Activated effector memory CD4-positive, alpha-beta T cell treated with Interleukin-2 at 50 U/mL for 16 hours (primary cell): Measurements from ENCODE around the gene TTC23.

Experiments
- DNase-seq: peaks from one replicate; pipeline ENCODE4 v3.0.0-alpha.2; 2020

TTC23 gene

DNA sequence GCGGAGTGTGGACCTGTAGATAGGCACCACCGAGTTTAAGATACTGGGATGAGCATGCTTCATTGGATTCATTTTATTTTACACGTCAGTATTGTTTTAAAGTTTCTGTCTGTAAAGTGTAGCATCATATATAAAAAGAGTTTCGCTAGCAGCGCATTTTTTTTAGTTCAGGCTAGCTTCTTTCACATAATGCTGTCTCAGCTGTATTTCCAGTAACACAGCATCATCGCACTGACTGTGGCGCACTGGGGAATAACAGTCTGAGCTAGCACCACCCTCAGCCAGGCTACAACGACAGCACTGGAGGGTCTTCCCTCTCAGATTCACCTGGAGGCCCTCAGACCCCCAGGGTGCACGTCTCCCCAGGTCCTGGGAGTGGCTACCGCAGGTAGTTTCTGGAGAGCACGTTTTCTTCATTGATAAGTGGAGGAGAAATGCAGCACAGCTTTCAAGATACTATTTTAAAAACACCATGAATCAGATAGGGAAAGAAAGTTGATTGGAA lies 115.0 kb downstream of the TTC23 start:
- DNase-seq, result no peak

DNA sequence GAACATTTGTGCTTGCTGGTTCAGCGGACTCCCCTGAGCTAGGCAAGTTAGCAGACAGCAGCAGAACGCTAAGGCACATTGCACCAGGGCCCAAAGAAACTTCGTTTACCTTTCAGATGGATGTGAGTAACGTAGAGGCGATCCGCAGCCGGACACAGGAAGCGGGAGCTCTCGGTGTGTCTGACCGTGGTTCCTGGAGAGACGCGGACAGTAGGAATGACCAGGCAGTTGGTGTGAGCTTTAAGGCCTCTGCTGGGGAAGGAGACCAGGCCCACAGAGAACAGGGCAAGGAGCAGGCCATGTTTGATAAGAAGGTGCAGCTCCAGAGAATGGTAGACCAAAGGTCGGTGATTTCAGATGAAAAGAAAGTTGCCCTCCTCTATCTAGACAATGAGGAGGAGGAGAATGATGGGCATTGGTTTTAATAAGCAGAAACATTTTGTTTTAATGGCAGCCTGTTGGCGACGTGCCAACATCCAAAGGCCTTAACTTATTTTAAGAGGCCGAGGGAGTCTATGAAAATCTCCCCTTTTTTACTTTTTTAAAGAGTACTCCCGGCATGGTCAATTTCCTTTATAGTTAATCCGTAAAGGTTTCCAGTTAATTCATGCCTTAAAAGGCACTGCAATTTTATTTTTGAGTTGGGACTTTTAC lies 116.6 kb downstream of the TTC23 start:
- DNase-seq, result no peak

DNA sequence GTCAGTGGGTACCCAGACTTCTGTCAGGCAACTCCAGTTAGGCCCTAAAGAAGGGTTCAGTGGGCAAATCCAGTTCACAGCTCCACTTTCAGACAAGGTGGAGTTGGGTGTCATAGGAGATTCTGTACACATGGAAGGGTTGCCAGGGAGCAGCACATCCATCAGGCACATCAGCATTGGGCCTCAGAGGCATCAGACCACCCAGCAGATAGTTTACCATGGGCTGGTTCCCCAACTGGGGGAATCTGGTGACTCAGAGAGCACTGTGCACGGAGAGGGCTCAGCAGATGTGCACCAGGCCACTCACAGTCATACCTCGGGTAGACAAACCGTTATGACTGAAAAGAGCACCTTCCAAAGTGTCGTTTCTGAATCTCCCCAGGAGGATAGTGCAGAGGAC lies 117.3 kb downstream of the TTC23 start:
- DNase-seq, result no peak

DNA sequence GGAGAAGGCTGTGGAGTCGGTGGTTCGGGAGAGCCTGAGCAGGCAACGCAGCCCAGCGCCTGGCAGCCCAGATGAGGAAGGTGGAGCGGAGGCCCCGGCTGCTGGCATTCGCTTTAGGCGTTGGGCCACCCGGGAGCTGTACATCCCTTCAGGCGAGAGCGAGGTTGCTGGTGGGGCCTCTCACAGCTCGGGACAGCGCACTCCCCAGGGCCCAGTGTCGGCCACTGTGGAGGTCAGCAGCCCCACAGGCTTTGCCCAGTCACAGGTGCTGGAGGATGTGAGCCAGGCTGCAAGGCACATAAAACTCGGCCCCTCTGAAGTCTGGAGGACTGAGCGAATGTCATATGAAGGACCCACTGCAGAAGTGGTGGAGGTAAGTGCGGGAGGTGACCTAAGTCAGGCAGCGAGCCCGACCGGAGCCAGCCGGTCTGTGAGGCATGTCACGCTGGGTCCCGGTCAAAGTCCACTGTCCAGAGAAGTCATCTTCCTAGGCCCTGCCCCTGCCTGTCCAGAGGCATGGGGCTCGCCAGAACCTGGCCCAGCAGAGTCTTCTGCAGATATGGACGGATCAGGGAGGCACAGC lies 117.8 kb downstream of the TTC23 start:
- no peak for DNase-seq

DNA sequence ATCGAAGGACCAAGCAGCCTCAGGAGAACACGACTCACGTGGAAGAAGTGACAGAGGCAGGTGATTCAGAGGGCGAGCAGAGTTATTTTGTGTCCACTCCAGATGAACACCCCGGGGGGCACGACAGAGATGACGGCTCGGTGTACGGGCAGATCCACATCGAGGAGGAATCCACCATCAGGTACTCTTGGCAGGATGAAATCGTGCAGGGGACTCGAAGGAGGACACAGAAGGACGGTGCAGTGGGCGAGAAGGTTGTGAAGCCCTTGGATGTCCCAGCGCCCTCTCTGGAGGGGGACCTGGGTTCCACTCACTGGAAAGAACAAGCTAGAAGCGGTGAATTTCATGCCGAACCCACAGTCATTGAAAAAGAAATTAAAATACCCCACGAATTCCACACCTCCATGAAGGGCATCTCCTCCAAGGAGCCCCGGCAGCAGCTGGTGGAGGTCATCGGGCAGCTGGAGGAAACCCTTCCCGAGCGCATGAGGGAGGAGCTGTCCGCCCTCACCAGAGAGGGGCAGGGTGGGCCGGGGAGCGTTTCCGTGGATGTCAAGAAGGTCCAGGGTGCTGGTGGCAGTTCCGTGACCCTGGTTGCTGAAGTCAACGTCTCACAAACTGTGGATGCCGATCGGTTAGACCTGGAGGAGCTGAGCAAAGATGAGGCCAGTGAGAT lies 118.5 kb downstream of the TTC23 start:
- DNase-seq, result no peak

DNA sequence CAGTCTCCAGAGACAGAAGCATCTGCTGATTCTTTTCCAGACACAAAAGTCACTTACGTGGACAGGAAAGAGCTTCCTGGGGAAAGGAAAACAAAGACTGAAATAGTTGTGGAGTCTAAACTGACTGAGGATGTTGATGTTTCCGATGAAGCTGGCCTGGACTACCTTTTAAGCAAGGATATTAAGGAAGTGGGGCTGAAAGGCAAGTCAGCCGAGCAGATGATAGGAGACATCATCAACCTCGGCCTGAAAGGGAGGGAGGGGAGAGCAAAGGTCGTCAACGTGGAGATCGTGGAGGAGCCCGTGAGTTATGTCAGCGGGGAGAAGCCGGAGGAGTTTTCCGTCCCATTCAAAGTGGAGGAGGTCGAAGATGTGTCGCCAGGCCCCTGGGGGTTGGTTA lies 119.1 kb downstream of the TTC23 start:
- DNase-seq, result no peak

DNA sequence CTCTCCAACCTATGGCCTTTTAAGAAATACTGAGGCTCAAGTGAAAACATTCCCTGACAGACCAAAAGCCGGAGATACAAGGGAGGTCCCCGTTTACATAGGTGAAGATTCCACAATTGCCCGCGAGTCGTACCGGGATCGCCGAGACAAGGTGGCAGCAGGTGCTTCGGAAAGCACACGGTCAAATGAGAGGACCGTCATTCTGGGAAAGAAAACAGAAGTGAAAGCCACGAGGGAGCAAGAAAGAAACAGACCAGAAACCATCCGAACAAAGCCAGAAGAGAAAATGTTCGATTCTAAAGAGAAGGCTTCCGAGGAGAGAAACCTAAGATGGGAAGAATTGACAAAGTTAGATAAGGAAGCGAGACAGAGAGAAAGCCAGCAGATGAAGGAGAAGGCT lies 119.7 kb downstream of the TTC23 start:
- DNase-seq, result no peak

DNA sequence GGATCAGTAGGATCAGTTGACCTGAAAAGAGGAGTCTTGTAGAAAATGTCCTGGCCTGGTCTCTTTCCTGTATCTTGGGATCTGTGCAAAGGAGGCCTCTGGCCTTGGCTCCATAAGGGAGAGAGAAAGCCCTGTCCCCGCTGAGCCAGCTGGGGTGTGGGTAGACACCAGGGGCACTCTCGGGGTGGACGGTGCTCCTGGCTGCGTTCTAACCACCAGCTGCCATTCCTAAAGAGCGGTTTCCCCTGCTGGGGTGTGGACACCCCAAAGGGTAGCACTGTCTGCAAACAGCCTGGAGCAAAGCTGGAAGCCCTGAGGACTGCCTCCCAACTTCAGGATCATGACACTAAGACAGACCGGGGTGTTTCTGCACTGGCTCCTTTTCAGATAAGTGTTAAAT lies 121.0 kb downstream of the TTC23 start:
- no peak for DNase-seq

DNA sequence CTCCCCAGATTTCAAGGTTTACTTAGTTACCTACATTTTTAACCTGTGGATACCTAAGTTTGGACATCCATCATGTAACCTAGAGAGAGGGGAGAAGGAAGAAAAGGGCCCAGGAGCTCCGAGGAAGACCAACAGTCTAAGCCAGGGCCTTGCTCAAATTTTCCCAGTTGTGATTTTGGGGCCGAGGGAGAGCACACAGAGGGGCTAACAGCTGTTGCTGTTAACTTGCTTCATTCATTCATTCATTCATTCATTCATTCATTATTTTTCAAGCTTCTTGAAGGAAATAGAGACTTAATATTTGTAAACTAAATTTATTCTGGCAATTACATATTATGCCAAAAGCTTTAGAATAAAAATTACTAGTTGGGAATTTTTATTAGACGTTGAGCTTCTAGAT lies 121.6 kb downstream of the TTC23 start:
- no peak for DNase-seq

DNA sequence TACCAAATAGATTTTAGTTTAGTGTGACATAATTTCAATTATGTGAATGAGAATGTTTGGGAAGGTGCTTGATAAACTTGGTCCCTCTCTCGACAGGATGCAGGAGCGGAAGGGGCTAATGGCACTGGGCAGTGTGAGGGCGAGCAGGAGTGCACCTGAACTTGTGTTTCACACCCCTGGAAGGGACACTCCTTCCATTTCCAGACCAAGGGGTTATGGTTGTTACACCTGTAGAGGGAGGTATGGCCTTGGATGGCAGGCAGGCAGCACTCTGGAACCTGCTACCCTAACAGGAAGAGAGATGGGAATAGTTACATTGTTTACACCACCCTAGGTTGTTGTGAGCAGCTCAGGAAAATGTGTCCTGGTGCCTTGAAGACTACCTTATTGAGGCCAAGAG lies 122.5 kb downstream of the TTC23 start:
- DNase-seq, result no peak

DNA sequence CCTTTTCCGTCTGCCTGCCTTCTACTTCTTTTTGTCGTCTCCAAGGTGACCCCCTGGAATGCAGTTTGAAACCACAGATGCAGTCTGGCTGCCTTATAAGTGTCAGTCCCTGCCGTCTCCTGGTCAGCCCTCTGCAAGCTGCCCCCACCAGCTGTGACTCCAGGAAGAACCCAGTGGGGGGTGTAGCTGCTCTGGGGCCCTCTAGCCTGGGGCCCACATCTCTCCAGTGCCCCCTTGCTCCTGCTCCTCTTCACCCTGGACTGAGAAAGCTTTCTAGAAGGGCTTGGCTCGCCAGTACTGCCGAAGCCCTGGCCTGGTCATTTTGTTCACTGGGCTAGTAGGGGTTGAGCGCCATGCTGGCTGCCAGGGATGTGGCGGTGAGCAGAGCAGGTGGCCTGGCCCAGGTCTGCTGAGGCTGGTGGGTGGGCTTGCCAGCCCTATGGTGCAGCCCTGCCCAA lies 123.2 kb downstream of the TTC23 start:
- DNase-seq, result no peak

DNA sequence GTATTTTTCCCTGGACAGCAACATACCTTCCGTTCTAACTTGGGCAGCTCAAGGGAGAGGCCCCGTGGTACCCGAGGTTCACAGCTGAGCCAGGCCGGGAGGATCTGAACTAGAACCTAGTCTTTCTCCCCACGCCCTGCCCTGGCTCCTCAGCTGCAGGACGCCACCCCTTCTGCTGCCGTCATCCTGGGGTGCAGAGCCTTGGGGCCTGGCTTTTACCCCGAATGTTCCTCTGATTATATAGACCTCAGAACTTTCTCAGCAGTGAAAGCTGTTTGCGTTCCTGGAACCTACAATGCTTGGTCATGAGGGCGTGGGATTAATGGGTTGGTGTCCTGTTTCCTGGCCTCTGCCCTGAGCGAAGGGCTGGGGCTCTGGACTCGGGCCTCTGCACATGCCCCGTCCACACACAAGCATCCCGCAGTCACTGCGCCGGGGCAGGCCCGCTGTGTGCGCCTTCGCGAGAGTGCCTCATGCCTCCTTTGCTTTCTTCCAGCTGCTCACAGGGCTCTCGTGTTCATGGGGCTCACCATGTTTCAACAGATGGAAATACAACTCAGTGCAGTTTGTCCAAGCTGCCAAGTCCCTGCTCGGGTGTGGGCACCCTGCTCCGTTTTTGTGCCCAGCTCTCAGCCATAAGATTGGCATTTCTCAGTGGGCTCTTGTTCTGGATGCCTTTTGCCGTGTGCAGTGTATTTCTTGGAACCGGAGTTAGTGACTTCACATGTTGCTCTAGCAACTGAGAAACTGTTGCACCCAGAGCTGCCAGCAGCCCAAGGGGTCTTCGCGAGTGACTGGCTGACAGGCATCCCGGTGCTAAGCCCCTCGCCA lies 124.1 kb downstream of the TTC23 start:
- DNase-seq, result no peak

DNA sequence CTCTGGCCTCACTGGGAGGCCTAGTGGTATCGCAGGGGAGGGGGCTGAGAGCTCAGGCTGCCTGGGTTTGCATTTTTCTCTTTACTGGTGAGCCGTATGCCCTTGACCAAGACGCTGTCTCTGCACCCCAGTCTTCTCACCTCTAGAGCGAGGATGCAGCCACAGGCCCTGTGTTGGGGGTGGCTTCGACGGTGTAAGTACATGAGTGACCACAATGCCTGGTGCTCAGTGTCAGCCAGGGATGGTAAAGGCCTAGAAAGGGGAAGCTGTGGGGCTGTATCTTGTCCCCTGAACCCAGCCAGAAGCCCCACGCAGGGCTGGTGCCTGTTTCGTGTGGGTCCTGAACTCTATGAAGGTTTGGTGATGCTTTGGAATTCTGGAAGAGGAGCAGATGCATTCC lies 124.7 kb downstream of the TTC23 start:
- DNase-seq, result no peak

DNA sequence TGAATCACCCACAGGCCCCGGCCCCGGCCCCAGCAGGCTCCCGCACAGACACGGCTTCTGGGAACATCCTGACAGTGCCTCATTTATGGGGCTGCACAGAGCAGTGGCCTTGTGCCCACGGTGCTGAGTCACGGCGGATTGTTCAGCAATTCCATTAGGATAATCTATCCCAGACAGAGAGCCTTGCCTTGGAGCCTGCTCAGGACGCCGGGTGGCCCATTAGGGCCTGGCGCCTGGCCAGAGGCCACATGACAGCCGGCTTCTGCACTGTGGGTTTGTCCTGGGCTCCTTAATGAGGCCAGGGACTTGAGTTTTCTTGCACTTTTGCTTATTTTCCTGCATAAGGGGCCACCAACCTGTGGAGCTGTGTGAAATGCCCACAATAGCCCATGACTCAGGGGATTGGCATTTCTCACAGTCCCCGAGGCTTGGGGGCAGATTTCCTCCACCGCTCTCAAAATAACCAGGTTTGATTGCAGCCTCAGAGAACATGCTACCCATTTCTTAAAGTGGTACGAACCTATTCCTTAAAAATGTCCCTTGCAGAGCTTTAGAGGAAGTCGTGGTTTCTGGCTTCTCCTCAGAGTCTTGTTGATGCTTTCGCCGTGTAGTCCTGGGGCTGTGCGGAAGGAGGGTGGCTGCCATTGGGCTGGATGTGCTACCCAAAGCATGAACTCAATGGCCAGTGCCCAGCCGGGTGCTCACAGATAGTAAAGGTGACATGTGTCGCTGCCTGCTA lies 125.5 kb downstream of the TTC23 start:
- DNase-seq, result no peak

DNA sequence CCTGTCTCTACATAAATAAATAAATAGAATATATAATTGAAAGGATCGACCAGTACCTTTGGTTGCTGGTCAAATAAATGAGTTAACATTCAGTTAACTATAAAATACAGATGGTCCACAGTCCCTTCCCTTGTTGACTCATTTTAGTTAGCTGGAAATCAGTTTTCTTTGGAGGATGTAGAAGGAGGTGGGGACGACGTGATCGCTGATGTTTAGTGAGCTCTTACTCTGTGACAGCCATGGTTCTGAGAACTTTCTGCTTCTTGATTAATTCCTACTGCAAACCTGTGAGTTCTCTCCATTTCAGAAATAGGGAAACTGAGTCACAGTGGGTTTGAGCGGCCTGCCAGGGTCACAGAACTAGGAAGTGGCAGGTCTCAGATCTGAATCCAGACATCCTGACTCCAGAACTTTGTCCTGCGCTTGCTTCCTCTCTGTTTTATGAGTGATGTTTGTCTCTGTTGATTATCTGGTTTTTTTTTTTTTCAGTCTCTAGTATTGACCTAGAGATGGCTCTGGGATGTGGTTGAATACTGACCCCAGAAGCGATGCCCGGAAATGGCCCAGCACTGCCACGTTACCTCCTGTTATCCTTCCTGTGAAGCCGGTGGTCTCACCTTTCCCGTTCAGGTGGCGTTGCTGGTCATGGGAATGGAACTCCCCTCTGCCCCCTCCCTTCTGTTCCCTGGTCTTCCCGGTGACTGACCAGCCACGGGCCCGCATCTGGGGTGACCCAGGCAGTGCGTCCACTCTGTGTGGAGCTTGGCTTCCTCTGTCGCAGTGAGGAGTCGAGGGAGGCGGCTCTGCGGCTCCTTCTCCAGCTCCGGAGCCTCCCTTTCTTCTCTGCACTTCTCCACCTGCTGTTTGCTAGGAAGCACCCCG lies 126.3 kb downstream of the TTC23 start:
- no peak for DNase-seq

DNA sequence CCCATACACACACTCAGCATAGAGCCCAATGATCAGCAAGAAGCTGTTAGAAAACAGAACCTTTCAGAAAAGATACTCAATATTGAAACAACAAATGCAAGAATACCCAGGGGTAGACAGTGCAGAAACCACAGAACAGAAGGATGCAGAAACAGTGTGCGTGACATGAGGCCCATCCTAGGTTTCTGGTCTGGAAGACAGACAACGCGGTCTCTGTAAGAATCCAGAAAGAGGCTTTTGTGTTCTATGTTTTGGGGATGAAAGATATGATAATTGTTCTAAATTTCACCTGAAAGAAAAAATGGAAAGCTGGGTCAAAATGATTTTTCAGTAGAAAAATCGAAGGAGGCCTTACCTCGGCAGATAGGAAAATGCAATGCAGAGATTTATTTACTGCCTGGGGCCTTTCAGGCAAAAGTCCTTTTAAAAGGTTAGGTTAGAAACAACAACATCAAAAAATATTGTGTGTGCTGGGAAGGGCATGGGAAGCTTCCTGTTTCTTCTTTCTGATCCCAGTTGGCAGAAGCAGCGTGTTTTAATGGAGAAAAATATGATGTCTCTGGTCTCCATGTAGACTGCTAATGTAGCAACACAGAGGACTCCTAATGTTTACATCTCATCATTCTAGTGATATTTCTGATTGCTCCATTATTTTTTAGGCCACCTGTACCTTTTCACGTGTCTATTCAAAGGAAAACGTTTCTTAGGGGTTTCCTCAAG lies 127.5 kb downstream of the TTC23 start:
- DNase-seq, result no peak

DNA sequence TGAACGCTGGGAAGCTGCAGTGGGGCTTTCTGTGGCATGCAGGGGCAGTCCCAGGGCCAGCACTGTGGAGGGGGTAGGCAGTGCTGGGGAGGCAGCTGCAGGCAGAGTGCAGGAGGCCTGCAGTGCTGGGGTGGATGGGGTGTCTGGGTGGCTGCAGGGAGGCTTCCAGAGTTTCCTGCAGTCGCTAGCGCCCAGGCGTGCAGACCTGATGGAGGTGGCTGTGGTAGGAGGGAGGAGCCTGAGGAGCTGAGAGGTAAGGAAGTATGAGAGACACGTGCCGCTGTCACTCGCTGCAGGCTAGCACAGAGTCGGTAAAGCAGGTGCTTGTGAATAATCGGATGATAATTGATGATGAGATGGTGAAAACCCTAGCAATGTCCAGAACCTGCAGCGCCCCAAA lies 128.2 kb downstream of the TTC23 start:
- no peak for DNase-seq

DNA sequence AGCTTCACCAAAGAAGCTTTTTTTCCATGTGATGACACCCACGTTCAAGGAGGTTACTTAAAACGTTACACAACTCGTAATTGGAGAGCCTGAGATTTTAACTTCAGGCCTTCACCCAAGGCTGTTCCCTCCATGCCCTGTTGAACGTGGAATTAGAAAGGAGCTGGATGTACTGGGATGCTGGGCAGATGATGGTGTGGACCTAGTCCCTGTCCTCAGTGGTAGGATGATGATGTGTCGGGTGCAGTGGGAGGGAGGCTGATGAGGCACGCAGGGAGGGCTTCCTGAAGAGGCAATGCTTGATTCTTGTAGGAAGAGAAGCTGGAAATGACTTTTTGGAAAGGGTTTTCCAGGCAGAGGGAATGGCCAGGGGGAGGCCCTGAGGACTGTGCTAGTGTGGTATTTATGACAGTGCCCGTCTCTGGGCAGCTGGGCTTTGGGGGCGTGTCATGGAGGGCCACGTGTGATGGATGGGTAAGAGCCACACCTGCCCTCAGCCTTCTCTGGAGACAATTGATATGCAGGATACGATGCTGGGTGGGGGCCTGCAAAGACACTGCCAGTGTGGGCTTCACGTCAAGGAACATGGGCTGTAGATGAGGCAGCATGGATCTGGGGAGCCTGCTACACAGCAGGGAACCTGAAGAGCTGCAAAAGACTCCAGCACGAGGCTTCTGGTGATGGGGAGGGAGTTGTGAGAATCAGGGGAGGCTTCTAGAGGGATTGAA lies 129.2 kb downstream of the TTC23 start:
- DNase-seq, result no peak

DNA sequence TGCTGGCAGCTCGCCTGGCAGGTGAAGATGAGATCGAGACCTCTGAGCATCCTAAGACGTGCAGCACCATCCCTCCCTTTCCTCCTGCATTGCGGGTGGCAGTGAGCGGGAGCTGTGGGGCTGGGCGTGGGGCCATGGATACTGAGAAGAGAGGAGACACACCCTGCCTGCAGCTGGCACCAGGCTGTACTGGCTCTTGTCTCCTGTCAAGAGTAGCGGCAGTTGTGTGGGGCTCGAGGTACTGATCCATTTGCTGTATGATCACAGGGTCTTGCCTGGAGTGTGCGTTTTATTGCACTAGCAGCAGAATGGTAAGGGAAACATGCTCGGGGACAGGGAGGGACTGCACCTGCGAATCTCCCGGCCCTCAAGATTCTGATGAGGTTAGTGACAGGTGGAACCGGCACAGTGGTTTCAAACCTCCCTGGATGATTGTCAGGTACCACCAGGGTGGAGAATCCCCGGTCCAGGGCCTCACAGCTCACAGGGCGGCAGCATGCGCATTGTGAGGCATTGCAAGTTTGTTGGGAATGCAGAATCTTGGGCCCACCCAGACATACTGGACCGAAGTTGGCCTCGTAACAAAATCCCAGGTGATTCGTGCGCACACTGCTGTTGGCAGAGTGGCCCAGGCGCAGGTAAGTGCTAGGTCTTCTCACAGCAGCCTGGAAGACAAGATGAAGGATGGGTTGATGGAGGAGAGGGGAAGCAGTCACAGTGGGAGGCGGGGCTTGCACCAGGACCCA lies 130.4 kb downstream of the TTC23 start:
- DNase-seq, result no peak

DNA sequence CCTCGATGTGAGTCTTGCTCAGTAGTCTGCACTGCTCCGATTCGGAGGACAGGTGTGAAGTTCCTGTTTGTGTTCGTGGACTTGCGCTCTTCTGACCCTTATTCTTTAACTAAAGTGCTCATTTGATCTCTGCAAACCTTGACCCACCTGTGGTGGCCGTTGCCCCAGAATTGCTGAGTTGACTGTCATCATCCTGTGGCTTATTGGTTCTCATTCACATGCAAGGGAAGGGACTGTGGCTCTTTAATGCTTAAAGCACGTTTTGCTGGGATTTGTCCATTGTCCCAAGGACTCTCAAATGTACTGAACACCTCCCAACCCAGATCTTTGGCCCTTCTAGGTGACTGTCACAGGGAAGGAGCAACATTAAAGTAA lies 131.1 kb downstream of the TTC23 start:
- DNase-seq, result no peak
